ENCODE data around the gene ST8SIA1.

ST8SIA1 gene

GRCh38 chr12:22361785-22362184 lies 27.3 kb upstream of the ST8SIA1 start:
- Histone ChIP-seq H2AFZ (ENCODE audit: low read depth, low read length, severe bottlenecking) (no peak overlapping the region), H3K9me3 (ENCODE audit: insufficient read depth, low read length) (no peaks in the 10 kb centered on the region), H3K9ac (ENCODE audit: low read length) (no peak overlapping the region), H3K79me2 (ENCODE audit: insufficient read depth, low read length) (no peaks in the 10 kb centered on the region), H3K4me3 (ENCODE audit: insufficient read depth, low read length, poor library complexity, severe bottlenecking) (no peak overlapping the region), H3K36me3 (ENCODE audit: low read length) (no peaks in the 10 kb centered on the region), H4K20me1 (ENCODE audit: low read depth, low read length) (no peaks in the 10 kb centered on the region), H3K27ac (ENCODE audit: low read depth, low read length) (no peak overlapping the region), H3K4me2 (ENCODE audit: low read depth, low read length, poor library complexity, severe bottlenecking) (no peak overlapping the region), H3K27me3 (ENCODE audit: low read length) (no peaks in the 10 kb centered on the region), H3K9me2 (replicated peaks; ENCODE audit: insufficient read depth, low read length) (no peaks in the 10 kb centered on the region), H3F3A (ENCODE audit: insufficient read depth) (no peaks in the 10 kb centered on the region)
- no peak for TF ChIP-seq EZH2phosphoT487 (conservative IDR thresholded peaks at IDR 0.05; ENCODE audit: low read length)
- no peak for TF ChIP-seq CTCF (IDR thresholded peaks at IDR 0.05; ENCODE audit: insufficient read depth, low read length, poor library complexity, severe bottlenecking)

GRCh38 chr12:22360774-22361173 lies 26.3 kb upstream of the ST8SIA1 start:
- Histone ChIP-seq H3K4me2 (ENCODE audit: low read depth, low read length, poor library complexity, severe bottlenecking) (no peak overlapping the region), H4K20me1 (ENCODE audit: low read depth, low read length) (no peaks in the 10 kb centered on the region), H3K9me2 (replicated peaks; ENCODE audit: insufficient read depth, low read length) (no peaks in the 10 kb centered on the region), H3K9ac (ENCODE audit: low read length) (no peak overlapping the region), H3K36me3 (ENCODE audit: low read length) (no peaks in the 10 kb centered on the region), H3F3A (ENCODE audit: insufficient read depth) (no peaks in the 10 kb centered on the region), H3K79me2 (ENCODE audit: insufficient read depth, low read length) (no peaks in the 10 kb centered on the region), H3K4me3 (ENCODE audit: insufficient read depth, low read length, poor library complexity, severe bottlenecking) (no peak overlapping the region), H3K27me3 (ENCODE audit: low read length) (no peaks in the 10 kb centered on the region), H2AFZ (ENCODE audit: low read depth, low read length, severe bottlenecking) (no peak overlapping the region), H3K9me3 (ENCODE audit: insufficient read depth, low read length) (no peaks in the 10 kb centered on the region), H3K27ac (ENCODE audit: low read depth, low read length) (no peak overlapping the region)
- TF ChIP-seq CTCF (IDR thresholded peaks at IDR 0.05; ENCODE audit: insufficient read depth, low read length, poor library complexity, severe bottlenecking), result no peak
- TF ChIP-seq EZH2phosphoT487 (conservative IDR thresholded peaks at IDR 0.05; ENCODE audit: low read length), result no peak

- TF ChIP-seq EZH2phosphoT487 (conservative IDR thresholded peaks at IDR 0.05; ENCODE audit: low read length) (no peak), CTCF (IDR thresholded peaks at IDR 0.05; ENCODE audit: insufficient read depth, low read length, poor library complexity, severe bottlenecking) (no peak)
- no peaks in the 10 kb centered on the region for H3F3A ChIP-seq (ENCODE audit: insufficient read depth)
Measured at GRCh38 chr12:22357531-22357930, 23.0 kb upstream of the ST8SIA1 start.

More at GRCh38 chr12:22357531-22357930, 23.0 kb upstream of the ST8SIA1 start:
- Histone ChIP-seq H3K4me3 (ENCODE audit: insufficient read depth, low read length, poor library complexity, severe bottlenecking) (no peak overlapping the region), H3K36me3 (ENCODE audit: low read length) (no peaks in the 10 kb centered on the region), H3K4me2 (ENCODE audit: low read depth, low read length, poor library complexity, severe bottlenecking) (no peak overlapping the region), H3K9ac (ENCODE audit: low read length) (no peak overlapping the region), H3K9me2 (replicated peaks; ENCODE audit: insufficient read depth, low read length) (no peaks in the 10 kb centered on the region), H3K9me3 (ENCODE audit: insufficient read depth, low read length) (no peaks in the 10 kb centered on the region), H3K27me3 (ENCODE audit: low read length) (no peaks in the 10 kb centered on the region), H3K79me2 (ENCODE audit: insufficient read depth, low read length) (no peaks in the 10 kb centered on the region), H4K20me1 (ENCODE audit: low read depth, low read length) (no peaks in the 10 kb centered on the region), H2AFZ (ENCODE audit: low read depth, low read length, severe bottlenecking) (no peak overlapping the region), H3K27ac (ENCODE audit: low read depth, low read length) (no peak overlapping the region)

All from SU-DHL-6 (cell line).